GM19099 (cell line): ENCODE measurements around the gene NBAS.

Experiments used
- POLR2A ChIP-seq: IDR thresholded peaks from 3 replicates; pipeline ENCODE4 v1.6.1; 2011; ENCODE audit warnings: low read depth; ENCODE audit not compliant: insufficient read length; ENCODE audit errors: extremely low read depth

NBAS gene

GRCh38 chr2:15145046-15145817 lies 415.9 kb downstream of the NBAS start:
- TF ChIP-seq POLR2A = no peak

GRCh38 chr2:15142069-15142689 lies 419.0 kb downstream of the NBAS start:
- TF ChIP-seq POLR2A = peak; percentile 36

GRCh38 chr2:15141211-15141610 lies 419.9 kb downstream of the NBAS start:
- no peak for TF ChIP-seq POLR2A

- TF ChIP-seq POLR2A = no peak
These were observed 424.5 kb downstream of the NBAS start for GRCh38 chr2:15136639-15137038.

- TF ChIP-seq POLR2A = no peak
These were observed 426.2 kb downstream of the NBAS start for GRCh38 chr2:15134957-15135356.

- no peak for TF ChIP-seq POLR2A
These were observed 427.7 kb downstream of the NBAS start for GRCh38 chr2:15133461-15133860.

GRCh38 chr2:15128846-15129245 lies 432.3 kb downstream of the NBAS start:
- no peak for TF ChIP-seq POLR2A

GRCh38 chr2:15127876-15128275 lies 433.3 kb downstream of the NBAS start:
- no peak for TF ChIP-seq POLR2A

- TF ChIP-seq POLR2A = no peak
These were observed 433.8 kb downstream of the NBAS start for GRCh38 chr2:15127301-15127700.

- no peak for TF ChIP-seq POLR2A
These were observed 434.8 kb downstream of the NBAS start for GRCh38 chr2:15126373-15126772.

- no peak for TF ChIP-seq POLR2A
These were observed 438.2 kb downstream of the NBAS start for GRCh38 chr2:15122915-15123314.

GRCh38 chr2:15120631-15121030 lies 440.5 kb downstream of the NBAS start:
- TF ChIP-seq POLR2A = no peak

- TF ChIP-seq POLR2A = no peak
These were observed 441.4 kb downstream of the NBAS start for GRCh38 chr2:15119722-15120175.

- TF ChIP-seq POLR2A = no peak
These were observed 443.6 kb downstream of the NBAS start for GRCh38 chr2:15117409-15118050.
